Activated T-cell treated with anti-CD3 and anti-CD28 coated beads, Interleukin-2, amount 50 U/mL, for 4 hours (primary cell): ENCODE data around the gene TK2. TPM values are rescaled to one million over a fixed set of nuclear protein-coding genes. Genes with fewer than 3 reads are reported as not detected.

Experiments used
- ATAC-seq, 2 donors: fragments of 200-7000 bp; cut with Tn5 transposase; one replicate each; pipeline ENCODE4 v1.10.0; 2021
- DNase-seq: peaks from one replicate; pipeline ENCODE4 v3.0.0-alpha.2; 2020
- H3K27me3 Mint-ChIP-seq: one replicate; pipeline ENCODE4 v1.8.0; 2021; ENCODE audit warnings: low read depth, mixed read lengths
- H3K36me3 Mint-ChIP-seq: one replicate; pipeline ENCODE4 v1.8.0; 2022; ENCODE audit warnings: mixed read lengths; ENCODE audit not compliant: insufficient read depth
- H3K4me1 Mint-ChIP-seq: one replicate; pipeline ENCODE4 v1.8.0; 2021; ENCODE audit warnings: low read depth, mixed read lengths
- H3K4me3 Mint-ChIP-seq: one replicate; pipeline ENCODE4 v1.8.0; 2021; ENCODE audit warnings: mild to moderate bottlenecking, moderate library complexity, mixed read lengths
- H3K9me3 Mint-ChIP-seq: one replicate; pipeline ENCODE4 v1.8.0; 2021; ENCODE audit warnings: mixed read lengths
- total RNA-seq, 3 donors: library from RNA; stranded (reverse); gene quantifications; one replicate each; pipeline ENCODE4 v1.2.1, GENCODE V29; 2021

TK2 gene
- total RNA-seq, 3 donors from 2014 or later: 3.6 to 4.6 (median 3.8) TPM

DNA sequence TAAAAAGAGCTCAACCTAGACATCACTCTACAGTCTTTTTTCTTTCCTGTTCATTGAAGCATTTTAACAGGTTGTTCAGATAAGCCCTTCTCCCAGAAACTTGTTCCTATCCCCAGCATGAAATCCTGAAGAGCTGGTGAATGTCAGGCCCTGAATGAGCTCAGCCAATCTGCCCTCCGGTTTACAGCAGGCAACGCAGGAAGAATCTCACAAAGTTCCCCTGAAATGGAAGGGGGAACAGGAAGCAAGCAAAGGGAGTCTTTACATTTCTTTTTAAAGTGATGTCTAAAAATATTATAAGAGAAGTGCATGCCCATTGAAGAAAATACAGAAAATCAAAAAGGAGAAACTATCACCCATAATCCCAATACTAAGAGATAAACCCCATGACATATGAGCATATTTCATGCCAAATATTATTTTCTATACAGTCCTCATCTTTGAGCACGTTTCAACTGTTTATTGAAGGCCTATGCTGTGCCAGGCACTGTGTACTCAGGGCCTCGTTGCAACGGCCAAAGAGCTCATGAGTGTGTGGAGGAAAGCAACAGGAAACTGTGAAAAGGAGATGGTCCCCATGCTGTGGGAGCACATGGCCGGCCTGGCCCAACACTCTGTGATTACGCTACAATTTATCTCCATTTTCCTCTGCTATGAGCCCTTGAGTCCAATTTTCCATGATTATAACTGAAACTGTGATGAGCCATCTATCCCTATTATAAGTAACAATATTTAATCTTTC lies 5.7 kb downstream of the TK2 start:
- Mint-ChIP-seq H3K27me3 (no peaks in the 10 kb centered on the region), H3K4me1 (peaks cover 23% of the 10 kb centered on the region), H3K4me3 (no peak overlapping the region), H3K9me3 (no peaks in the 10 kb centered on the region), H3K36me3 (no peaks in the 10 kb centered on the region)
- DNase-seq (no peak), ATAC-seq (no peak)

DNA sequence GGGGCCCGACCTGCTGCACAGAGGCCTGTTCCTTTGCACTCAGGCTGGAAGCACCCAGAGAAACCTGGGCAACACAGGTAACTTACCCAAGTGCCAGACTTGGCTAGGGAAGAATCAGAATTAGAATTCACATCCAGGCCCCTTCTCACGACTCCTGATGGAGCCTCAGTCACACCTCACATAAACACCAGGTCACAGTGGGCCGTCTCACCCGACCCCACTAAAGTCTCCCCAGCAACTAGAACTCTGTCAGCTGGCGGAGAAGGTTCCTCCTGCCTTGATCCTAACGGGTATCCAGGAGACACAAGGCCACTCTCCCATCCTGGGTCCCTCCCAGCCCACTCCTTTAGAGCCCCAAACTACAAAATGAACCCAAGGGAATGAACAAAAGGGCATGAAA lies 6.4 kb downstream of the TK2 start:
- no peak for DNase-seq
- no peaks in the 10 kb centered on the region for H3K27me3 Mint-ChIP-seq
- no peaks in the 10 kb centered on the region for H3K9me3 Mint-ChIP-seq
- no peak overlapping the region for H3K4me3 Mint-ChIP-seq
- H3K36me3 Mint-ChIP-seq: no peaks in the 10 kb centered on the region
- ATAC-seq: no peak
- peaks cover 19% of the 10 kb centered on the region for H3K4me1 Mint-ChIP-seq

DNA sequence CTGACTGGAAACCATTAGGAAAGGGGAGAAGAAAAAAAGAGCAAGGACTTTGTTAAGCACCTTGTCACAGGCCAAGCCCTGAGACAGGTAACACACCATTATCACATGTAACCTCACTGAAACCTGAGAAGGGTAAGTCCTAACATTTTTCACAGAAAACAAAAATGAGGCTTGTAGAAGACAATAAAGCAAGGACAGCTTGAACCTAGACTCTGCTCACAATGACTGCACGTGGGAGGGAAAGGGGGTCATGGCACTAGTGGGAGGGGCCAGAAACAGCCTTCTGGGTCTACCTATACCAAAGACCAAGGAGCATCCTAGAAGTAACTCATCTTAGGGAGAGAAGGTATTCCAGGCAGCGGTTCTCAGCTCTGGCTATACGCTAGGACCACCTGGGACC lies 7.5 kb downstream of the TK2 start:
- DNase-seq: no peak
- Mint-ChIP-seq H3K4me1 (peaks cover 13% of the 10 kb centered on the region), H3K4me3 (no peak overlapping the region), H3K27me3 (no peaks in the 10 kb centered on the region), H3K9me3 (no peaks in the 10 kb centered on the region), H3K36me3 (peaks cover 3% of the 10 kb centered on the region)
- ATAC-seq: no peak

DNA sequence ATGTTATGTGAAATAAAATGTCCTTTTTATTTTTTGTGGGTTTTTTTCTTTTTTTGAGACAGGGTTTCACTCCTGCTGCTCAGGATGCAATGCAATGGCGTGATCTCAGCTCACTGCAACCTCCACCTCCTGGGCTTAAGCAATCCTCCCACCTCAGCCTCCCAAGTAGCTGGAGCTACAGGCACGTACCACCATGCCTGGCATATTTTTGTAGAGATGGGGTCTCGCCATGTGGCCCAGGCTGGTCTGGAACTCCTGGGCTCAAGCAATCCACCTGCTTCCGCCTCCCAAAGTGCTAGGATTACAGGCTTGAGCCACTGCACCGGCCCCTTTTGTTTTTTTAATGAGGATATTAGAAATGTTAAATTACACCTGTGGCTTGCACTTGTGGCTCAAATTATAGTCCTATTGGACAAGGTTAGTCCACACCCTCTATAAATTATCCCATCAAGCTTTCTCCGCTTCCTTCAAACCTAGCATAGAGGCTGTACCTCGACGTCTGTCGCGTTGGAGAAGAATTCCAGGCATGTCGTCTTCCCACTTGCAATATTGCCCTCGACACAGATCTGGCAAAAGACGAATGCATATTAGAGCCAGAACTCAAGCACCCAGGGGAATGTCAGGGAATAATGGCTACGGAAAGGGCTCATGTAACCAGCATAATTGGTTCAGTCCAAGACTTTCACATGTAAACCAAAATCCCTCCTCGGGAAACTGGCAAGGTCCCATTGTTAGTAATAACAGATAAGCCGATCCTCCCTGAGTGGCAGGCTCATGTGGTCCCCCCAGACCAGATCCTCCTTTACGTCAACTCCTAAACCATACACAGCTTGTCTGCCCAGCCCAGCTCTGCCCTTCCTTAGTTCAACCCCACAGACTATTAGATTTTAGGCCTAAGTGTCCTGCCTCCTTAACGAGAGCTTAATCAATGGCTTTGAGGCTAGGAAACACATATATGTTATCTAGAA lies 8.2 kb downstream of the TK2 start:
- Mint-ChIP-seq H3K4me3 (no peak overlapping the region), H3K27me3 (no peaks in the 10 kb centered on the region), H3K9me3 (no peaks in the 10 kb centered on the region), H3K36me3 (peaks cover 4% of the 10 kb centered on the region), H3K4me1 (peaks cover 13% of the 10 kb centered on the region)
- ATAC-seq: no peak
- DNase-seq: no peak

DNA sequence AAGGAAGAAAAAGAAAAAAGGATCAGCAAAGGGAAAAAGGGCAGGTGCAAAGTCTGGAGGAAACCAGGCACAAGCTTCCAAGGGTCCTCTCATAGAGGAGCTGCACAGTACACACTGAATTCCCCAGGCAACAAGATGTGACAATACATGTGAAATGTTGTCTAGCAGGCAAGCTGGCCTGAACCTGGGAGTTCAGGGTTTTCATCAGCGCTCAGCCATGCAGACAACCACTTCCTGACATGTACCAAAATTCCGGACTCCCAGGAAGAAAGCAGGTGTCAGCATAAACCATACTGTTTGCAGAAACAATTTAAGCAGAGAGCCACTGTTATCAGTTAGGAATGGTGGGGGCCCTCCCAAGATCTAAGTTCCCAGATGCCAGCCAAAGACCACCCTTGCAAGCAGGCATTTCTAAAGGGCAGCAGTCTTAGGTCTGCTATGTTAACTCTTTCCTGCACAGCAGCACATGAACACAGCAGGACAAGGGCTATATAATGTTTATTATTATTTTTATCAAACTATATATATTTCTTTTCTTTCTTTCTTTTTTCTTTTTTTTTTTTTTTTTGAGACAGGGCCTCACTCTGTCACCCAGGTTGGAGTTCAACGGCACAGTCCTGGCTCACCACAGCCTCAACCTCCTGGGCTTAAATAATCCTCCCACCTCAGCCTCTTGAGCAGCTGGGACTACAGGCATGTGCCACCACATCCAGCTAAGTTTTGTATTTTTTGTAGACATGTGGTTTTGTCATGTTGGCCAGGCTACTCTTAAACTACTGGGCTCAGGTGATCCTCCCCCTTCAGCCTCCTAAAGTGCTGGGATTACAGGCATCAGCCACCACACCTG lies 10.1 kb downstream of the TK2 start:
- H3K27me3 Mint-ChIP-seq: no peaks in the 10 kb centered on the region
- H3K9me3 Mint-ChIP-seq: no peaks in the 10 kb centered on the region
- ATAC-seq: no peak
- no peak overlapping the region for H3K4me3 Mint-ChIP-seq
- H3K4me1 Mint-ChIP-seq: peaks cover 13% of the 10 kb centered on the region
- DNase-seq: no peak
- H3K36me3 Mint-ChIP-seq: peaks cover 4% of the 10 kb centered on the region

DNA sequence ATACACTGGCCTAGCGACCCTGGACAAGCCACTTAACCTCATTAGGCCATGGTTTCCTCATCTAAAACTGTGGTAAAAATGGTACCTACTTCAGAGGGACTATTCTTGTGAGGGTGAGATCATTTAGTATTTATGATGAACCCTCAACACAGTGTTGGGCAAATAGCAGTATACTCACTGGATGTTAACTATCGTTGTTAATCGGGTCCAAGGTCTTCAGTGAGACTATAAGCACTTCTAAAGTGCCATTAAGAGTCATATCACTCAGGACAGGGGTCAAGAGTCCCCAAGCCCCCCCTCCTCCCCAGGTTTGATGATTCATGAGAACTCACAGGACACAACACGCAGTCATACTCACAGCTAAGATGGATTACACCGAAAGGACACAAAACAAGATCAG lies 11.0 kb downstream of the TK2 start:
- Mint-ChIP-seq H3K4me3 (no peak overlapping the region), H3K36me3 (peaks cover 4% of the 10 kb centered on the region), H3K27me3 (no peaks in the 10 kb centered on the region), H3K9me3 (no peaks in the 10 kb centered on the region), H3K4me1 (peaks cover 12% of the 10 kb centered on the region)
- DNase-seq: no peak
- no peak for ATAC-seq

DNA sequence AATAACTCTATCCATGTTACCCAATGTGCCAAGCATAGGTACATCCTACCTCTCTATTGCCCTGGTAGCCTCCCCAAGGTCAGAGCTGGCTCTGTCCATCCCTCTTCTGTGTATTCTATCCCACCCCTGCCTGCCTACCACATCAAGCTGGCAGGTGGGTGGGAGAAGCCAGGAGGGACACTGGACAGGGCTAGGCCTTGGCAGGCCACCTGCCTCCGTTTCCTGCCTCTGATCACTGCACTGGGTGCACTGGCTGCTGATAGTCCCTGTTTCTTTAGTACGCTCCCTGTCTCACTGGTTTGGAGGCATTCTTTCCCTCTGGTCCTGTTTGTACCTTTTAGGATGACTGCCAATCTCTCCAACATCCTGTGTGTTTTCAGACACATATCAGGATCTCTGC lies 12.7 kb downstream of the TK2 start:
- Mint-ChIP-seq H3K36me3 (peaks cover 4% of the 10 kb centered on the region), H3K4me3 (no peak overlapping the region), H3K27me3 (no peaks in the 10 kb centered on the region), H3K9me3 (no peaks in the 10 kb centered on the region), H3K4me1 (peaks cover 12% of the 10 kb centered on the region)
- DNase-seq: no peak
- ATAC-seq: no peak

DNA sequence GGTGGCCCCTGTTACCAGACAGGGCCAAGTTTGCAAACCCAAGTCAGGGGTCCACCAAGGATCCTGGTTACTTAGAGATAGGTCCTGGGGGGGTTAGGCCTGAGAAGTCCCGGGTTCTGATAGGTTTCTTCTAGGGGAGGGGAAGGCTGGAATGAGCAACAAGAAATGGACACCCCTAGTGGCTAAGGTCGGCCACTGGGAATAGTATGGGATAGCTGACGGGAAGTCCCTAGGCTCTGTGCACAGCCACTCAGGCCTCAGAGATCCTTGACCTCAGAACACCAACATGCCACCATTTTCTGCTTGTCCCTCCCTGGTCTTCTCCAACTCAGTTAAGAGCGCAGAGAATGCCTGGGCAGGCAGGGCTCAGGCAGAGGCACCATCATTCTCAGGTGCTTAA lies 13.4 kb downstream of the TK2 start:
- peaks cover 12% of the 10 kb centered on the region for H3K4me1 Mint-ChIP-seq
- ATAC-seq: no peak
- no peaks in the 10 kb centered on the region for H3K27me3 Mint-ChIP-seq
- H3K4me3 Mint-ChIP-seq: no peak overlapping the region
- no peak for DNase-seq
- peaks cover 4% of the 10 kb centered on the region for H3K36me3 Mint-ChIP-seq
- H3K9me3 Mint-ChIP-seq: no peaks in the 10 kb centered on the region

DNA sequence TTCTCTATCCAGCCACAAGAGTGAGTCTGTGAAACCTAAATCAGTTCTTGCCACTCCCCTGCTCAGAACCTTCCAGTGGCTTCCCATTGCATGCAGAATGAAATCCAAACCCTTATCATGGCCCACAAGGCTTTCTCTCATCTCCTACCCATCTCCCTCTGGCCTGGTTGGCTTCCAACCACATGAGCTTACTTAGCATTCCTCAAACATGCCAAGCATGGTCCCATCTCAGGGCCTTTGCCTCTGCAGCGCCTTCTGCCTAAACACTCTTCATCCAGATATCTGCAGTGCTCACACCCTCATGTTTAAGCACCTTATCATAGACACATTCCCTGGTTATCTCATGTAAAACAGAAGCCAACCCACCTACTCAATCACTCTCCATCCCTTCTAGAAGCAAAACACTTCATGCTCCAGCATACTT lies 15.5 kb downstream of the TK2 start:
- no peak for DNase-seq
- Mint-ChIP-seq H3K9me3 (no peaks in the 10 kb centered on the region), H3K4me3 (no peak overlapping the region), H3K36me3 (peaks cover 4% of the 10 kb centered on the region), H3K27me3 (no peaks in the 10 kb centered on the region), H3K4me1 (peaks cover 9% of the 10 kb centered on the region)
- ATAC-seq: no peak

DNA sequence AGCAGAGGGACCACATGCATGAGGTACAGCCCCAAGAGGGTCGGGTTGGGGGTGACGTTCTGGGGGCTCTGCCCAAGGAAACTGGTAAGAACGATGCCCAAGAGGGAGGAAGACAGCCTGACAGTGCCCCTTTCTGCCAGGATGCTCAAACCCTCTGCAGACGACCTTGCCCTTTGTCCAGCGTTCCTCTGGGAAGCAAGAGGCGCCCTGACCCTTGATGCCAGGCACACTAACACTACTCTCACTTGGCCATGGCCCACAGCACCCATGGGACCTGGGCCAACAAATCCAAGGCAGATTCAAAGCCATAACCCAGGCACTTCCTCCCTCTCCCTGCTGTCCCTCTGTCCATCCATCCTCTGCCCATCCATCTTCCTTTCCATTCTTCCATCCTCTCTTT lies 20.4 kb downstream of the TK2 start:
- Mint-ChIP-seq H3K36me3 (no peaks in the 10 kb centered on the region), H3K4me1 (peaks cover 26% of the 10 kb centered on the region), H3K9me3 (no peaks in the 10 kb centered on the region), H3K4me3 (no peak overlapping the region), H3K27me3 (no peaks in the 10 kb centered on the region)
- DNase-seq (no peak), ATAC-seq (no peak)

DNA sequence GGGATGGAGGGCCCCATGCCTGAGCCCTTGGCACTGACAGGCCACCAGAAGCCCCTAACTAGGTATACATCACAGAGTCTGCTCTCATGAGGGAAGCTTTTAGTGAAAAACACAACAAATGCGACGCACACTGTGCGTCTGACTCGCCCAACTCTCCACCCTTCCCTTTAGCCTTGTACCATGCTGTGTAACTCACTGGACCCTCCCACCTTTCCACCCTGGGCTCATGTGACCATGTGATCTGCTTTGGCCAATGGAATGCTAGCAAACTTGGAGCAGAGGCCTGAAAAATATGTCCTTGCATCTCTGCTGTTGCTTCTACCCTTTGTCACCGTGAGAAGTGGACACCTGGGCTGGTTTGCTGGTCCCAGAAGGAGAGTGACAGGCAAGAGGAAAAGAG lies 21.6 kb downstream of the TK2 start:
- DNase-seq: no peak
- Mint-ChIP-seq H3K9me3 (no peaks in the 10 kb centered on the region), H3K4me3 (no peak overlapping the region), H3K4me1 (peaks cover 36% of the 10 kb centered on the region), H3K36me3 (no peaks in the 10 kb centered on the region), H3K27me3 (no peaks in the 10 kb centered on the region)
- ATAC-seq: no peak

DNA sequence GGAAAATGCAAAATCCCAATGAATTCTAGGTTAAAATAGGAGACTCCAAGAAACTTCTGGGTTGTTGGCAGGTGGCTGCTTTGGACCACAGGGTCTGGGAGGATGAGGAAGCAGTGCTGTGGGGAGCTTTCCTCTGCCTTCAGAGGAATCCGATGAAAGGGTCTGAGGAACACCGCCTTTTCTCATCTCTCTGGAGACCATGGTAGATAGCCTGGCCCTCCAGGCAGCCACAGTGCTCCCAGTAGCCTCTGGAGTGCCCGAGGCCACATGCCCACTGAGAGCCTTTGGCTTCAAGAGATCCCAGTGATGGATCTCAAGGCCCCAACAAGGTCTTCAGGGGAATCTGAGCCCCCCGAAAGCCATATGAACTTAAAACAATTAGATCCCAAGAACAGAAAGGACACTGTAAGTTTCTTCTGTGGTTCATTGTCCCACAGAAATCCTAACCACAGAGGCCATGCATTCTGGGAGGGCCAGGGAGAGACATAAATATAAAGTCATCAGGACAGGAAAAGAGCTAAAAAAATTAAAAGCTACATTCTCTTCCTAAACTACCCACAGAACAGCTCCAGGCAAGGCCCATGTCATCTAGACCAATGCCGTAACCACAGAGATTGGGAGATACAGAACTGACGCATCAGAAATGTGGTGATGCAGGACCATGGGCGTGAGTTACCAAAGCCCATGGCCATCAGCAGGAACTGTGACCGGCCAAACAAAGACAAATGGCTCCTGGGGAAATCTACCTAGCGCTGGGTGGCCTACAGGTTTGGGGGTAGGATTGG lies 24.3 kb downstream of the TK2 start:
- Mint-ChIP-seq H3K36me3 (no peaks in the 10 kb centered on the region), H3K9me3 (no peaks in the 10 kb centered on the region), H3K4me1 (peaks cover 63% of the 10 kb centered on the region), H3K4me3 (no peak overlapping the region), H3K27me3 (no peaks in the 10 kb centered on the region)
- ATAC-seq: no peak
- no peak for DNase-seq

DNA sequence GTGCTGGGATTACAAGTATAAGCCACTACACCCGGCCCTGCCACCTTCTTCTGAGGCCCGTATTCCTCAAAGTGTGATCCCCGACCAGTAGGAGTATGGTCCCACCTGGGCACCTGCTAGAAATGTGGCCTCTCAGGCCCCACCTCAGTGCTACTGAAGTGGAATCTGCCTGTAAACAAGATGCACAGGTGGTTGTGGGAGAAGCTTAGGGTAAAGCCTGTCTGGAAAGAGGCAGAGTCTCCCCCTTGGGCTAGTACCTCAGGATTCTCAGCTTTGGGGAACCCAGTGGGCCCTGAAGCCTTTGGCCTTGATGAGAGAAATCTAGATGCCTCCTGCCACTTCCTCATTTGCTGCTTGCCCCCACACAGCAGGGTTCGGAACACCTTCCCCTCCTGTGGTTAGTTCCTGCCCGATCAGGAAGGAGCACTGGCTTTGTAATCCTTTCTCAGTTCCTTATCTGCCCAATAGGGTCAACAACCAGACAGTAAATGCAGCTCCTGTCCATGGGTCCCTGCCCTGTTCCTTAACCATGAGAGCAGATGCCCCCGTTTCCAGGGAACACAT lies 25.2 kb downstream of the TK2 start:
- Mint-ChIP-seq H3K9me3 (no peaks in the 10 kb centered on the region), H3K27me3 (no peaks in the 10 kb centered on the region), H3K36me3 (no peaks in the 10 kb centered on the region), H3K4me1 (peaks cover 69% of the 10 kb centered on the region), H3K4me3 (no peak overlapping the region)
- DNase-seq (no peak), ATAC-seq (no peak)
